ENCODE measurements around the gene LTF.
A peak's percentile ranks its signal among the peaks of the same experiment; 100 is the strongest.
"Not testable (repeated sequence)": the region's sequence is repeated elsewhere in the genome, so short reads cannot be mapped to it uniquely, and the experiment has no call there.

The LTF gene

DNA sequence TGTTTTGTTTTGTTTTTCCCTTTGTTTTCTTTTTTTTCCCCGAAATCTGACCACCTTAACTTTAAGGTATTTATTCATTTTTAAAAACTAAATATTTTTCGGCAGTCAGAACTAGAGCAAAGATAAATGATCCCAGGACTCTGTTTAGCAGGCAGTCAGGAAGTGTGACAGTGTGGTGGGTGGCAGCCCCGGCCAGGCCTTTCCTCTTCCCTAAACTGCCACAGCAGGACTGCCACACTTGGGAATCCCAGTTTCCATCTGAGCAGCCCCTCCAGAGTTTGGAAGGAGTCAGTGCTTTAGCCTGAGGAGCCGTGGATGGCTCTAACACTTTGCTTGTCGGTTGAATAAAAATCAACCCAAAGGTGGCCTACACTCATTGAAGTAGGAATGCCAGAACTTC lies 50.8 kb downstream of the LTF start:
- Mint-ChIP-seq H3K4me3 (no peak overlapping the region), H3K36me3 (ENCODE audit: low read depth) (peaks cover 6% of the 10 kb centered on the region), H3K27me3 (no peaks in the 10 kb centered on the region), H3K9me3 (no peaks in the 10 kb centered on the region), H3K27ac (no peak overlapping the region), H3K4me1 (ENCODE audit: low read depth) (peaks cover 64% of the 10 kb centered on the region)
- intact Hi-C loops (cut with micrococcal nuclease), result no loop called here

DNA sequence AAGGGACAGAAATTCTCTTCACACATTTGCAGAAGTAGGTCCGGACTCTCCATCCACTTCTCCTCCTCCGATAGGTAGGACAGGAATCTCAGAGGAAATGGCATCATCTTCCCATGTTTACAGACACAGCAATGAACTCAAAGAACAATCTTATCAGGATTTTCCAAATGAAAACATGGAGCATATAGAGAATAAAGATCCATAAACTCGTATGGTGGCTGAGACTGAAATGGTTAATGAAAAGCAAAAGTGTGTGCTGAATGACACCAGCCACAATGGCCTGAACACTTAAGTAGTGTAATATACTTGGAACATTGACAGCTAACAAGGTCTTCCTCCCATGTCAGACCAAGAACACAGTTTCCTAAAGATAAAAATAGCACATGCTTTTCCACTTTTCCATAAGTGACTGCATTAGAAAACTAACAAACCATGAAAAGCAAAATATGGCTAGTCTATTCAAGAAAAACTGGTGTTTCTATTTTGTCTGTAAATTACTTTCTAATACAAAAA lies 51.9 kb downstream of the LTF start:
- Mint-ChIP-seq H3K27me3 (no peaks in the 10 kb centered on the region), H3K27ac (no peak overlapping the region), H3K36me3 (ENCODE audit: low read depth) (peaks cover 6% of the 10 kb centered on the region), H3K4me1 (ENCODE audit: low read depth) (peaks cover 75% of the 10 kb centered on the region), H3K4me3 (no peak overlapping the region), H3K9me3 (no peaks in the 10 kb centered on the region)
- intact Hi-C loops (cut with micrococcal nuclease), result no loop called here

DNA sequence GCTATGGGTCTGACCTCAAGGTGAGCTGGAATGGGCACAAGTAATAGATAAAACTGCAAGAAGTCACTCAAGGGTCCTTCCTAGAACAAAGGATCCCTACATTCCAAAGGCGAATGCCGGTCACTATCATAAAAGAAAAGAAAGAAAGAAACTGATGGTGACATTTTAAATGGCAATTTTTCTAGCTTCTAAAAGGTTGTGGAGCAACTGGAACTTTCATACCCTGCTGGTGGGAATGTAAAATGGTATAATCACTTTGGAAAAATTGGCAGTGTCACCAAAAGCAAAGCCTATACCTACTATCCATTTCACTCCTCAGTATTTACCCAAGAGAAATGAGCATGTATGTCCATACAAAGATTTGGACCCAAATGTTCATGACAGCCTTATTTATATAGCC lies 53.4 kb downstream of the LTF start:
- Mint-ChIP-seq H3K4me3 (no peak overlapping the region), H3K27me3 (no peaks in the 10 kb centered on the region), H3K27ac (peak overlapping the region; percentile 5), H3K9me3 (no peaks in the 10 kb centered on the region), H3K4me1 (ENCODE audit: low read depth) (peaks cover 82% of the 10 kb centered on the region), H3K36me3 (ENCODE audit: low read depth) (peaks cover 6% of the 10 kb centered on the region)
- intact Hi-C loops (cut with micrococcal nuclease), result no loop called here

DNA sequence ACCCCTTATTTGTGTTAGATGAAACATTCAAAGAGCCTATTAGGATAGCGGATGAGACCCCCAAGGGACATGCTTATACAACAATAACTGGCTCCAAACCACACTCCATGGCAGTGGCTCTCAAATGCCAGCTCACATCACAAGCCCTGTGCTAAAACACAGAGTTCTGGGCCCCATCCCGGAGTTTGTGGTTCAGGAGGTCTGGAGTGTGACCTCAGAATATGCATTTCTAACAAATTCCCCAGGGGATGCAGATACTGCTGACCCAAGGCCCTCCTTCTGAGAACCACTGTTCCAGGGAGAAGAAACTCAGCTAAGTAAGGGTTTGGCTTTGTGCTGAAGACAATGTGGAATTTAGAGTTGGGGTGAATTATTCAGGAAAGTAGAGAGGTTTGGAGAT lies 54.0 kb downstream of the LTF start:
- Mint-ChIP-seq H3K27me3 (no peaks in the 10 kb centered on the region), H3K4me1 (ENCODE audit: low read depth) (peaks cover 82% of the 10 kb centered on the region), H3K9me3 (no peaks in the 10 kb centered on the region), H3K4me3 (no peak overlapping the region), H3K27ac (peak overlapping the region; percentile 5), H3K36me3 (ENCODE audit: low read depth) (peaks cover 6% of the 10 kb centered on the region)
- intact Hi-C loops (cut with micrococcal nuclease), result no loop called here

DNA sequence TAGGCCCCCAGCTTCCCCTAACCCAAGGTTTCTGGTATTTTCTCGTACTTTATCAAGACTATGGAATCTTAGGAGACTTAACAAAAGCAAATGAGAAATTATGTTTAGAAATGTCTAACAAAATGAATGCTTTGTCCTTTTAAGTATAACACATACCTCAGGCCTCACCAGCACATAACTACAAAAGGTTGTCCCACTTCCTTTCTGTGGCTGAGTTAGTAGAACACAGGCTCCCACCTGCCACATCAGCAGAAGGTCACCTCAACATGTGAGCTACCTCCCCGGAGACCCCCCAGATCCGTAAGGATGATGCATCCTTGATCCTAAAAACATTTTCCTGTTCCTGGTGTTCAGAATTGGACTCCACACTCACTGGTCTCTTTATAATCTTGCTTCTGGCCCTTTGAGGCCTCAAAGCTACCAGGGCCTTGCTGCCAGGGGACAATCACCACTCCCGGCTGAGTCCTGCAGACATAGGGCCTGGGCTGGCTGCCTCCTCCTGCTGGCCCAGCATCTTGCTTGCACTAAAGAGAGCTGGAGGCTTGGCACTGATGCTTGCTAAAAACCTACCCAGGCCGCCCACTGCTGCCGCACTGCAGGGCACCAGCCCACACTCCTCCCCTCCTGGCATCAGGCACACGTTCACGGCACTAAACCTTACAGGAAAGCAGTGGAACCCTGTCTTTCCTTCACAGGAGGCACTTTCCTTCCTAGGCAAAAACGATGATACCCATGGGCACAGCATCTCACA lies 54.8 kb downstream of the LTF start:
- intact Hi-C loops (cut with micrococcal nuclease), result no loop called here
- no peak overlapping the region for H3K4me3 Mint-ChIP-seq
- no peaks in the 10 kb centered on the region for H3K27me3 Mint-ChIP-seq
- H3K27ac Mint-ChIP-seq, result peak overlapping the region; percentile 31
- H3K4me1 Mint-ChIP-seq (ENCODE audit: low read depth), result peaks cover 85% of the 10 kb centered on the region
- H3K9me3 Mint-ChIP-seq, result no peaks in the 10 kb centered on the region
- peaks cover 6% of the 10 kb centered on the region for H3K36me3 Mint-ChIP-seq (ENCODE audit: low read depth)

DNA sequence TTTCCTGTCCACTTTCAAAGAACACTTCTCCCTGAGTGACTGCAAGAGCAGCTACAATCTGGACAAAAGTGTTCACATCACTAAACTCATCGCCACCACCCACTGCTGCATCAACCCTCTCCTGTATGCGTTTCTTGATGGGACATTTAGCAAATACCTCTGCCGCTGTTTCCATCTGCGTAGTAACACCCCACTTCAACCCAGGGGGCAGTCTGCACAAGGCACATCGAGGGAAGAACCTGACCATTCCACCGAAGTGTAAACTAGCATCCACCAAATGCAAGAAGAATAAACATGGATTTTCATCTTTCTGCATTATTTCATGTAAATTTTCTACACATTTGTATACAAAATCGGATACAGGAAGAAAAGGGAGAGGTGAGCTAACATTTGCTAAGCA lies 55.9 kb downstream of the LTF start:
- intact Hi-C loops (cut with micrococcal nuclease), result no loop called here
- no peak overlapping the region for H3K4me3 Mint-ChIP-seq
- H3K36me3 Mint-ChIP-seq (ENCODE audit: low read depth), result peaks cover 6% of the 10 kb centered on the region
- H3K27me3 Mint-ChIP-seq, result no peaks in the 10 kb centered on the region
- H3K4me1 Mint-ChIP-seq (ENCODE audit: low read depth), result peaks cover 83% of the 10 kb centered on the region
- H3K9me3 Mint-ChIP-seq, result no peaks in the 10 kb centered on the region
- H3K27ac Mint-ChIP-seq, result no peak overlapping the region

DNA sequence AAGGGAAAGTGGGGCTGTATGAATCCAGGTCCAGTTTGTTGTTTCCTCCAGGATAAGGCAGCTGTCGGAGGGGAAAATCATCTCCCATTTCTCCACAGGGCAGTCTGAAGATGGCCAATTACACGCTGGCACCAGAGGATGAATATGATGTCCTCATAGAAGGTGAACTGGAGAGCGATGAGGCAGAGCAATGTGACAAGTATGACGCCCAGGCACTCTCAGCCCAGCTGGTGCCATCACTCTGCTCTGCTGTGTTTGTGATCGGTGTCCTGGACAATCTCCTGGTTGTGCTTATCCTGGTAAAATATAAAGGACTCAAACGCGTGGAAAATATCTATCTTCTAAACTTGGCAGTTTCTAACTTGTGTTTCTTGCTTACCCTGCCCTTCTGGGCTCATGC lies 56.7 kb downstream of the LTF start:
- H3K27me3 Mint-ChIP-seq, result no peaks in the 10 kb centered on the region
- intact Hi-C loops (cut with micrococcal nuclease), result loop anchor here (2.0 kb wide), 1 partner anchor 319 kb away; no protein-coding TSS in a partner anchor
- no peaks in the 10 kb centered on the region for H3K9me3 Mint-ChIP-seq
- H3K4me1 Mint-ChIP-seq (ENCODE audit: low read depth), result peaks cover 82% of the 10 kb centered on the region
- peak overlapping the region; percentile 84 for H3K4me3 Mint-ChIP-seq
- H3K27ac Mint-ChIP-seq, result peak overlapping the region; percentile 95
- H3K36me3 Mint-ChIP-seq (ENCODE audit: low read depth), result peaks cover 6% of the 10 kb centered on the region

DNA sequence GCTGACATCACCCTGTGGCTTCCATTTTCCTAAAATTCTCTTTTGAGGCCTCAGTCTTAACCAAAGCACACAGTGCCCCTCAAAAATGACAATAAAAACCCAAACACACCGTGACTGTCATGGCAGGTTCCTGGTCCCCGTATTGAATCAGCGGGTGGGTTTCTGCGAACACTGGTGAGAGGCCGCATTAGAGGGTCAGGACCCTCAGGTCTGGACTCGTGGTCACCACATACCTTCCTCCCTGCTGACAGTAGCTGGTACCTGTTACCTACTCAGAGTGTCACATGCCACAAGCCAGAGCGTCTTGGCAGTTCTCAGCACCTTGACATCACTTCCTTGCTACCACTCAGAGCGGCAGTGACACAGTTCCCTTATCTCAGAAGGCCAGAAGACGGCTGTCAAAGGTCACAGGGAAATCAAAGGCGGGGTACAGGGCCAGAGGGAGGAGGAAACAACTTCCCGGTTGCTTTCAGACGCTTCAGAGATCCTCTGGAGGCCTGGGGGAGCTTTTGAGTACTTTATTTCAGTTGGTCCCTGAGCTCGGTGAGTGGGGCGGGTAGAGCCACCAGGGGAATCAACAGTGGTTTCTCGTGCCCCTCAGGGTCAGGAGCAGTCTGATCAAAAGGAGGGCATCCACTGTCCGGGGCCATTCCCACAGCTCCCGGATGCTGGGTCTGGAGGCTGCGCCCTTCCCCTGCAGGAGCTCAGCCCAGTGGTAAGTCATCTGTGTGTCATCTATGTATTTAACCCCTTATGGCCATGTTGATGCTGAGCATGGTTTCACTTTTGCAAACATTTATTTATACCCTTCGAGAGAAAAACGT lies 57.7 kb downstream of the LTF start, which contains the start of the genes CCR5AS and CCRL2:
CCR5AS (minus strand) TSS at position 279 of the 824 bp plus-strand sequence.
CCRL2 (plus strand) TSS at position 472 of the 824 bp plus-strand sequence. CDS start 821 bp downstream, outside the sequence.
- Mint-ChIP-seq H3K4me3 (peak within 1 kb of the TSS; percentile 84), H3K27me3 (no peaks in the 10 kb centered on the region), H3K9me3 (no peaks in the 10 kb centered on the region), H3K4me1 (ENCODE audit: low read depth) (peaks cover 74% of the 10 kb centered on the region), H3K27ac (peak within 1 kb of the TSS; percentile 95), H3K36me3 (ENCODE audit: low read depth) (peaks cover 6% of the 10 kb centered on the region)
- intact Hi-C loops (cut with micrococcal nuclease), result loop anchor here (2.0 kb wide), 1 partner anchor 318 kb away; no protein-coding TSS in a partner anchor

DNA sequence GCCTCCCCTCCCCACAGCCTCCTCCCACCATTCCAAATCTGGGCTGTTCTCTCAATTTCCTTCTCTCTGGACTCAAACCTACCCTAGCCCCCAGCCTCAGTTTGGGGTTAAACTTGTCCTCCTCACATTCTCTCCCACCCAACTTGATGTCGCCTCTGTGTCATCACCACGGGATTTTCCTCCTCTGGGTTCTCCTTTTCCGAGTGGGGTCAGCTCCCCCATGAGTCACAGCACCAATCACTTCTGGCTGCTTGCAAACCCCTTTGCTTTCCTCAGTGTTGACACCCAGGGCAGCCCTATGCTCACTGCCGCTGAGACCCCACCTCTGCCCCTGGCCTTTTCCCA lies 58.3 kb downstream of the LTF start:
- Mint-ChIP-seq H3K9me3 (no peaks in the 10 kb centered on the region), H3K27ac (peak overlapping the region; percentile 95), H3K4me1 (ENCODE audit: low read depth) (peaks cover 74% of the 10 kb centered on the region), H3K27me3 (no peaks in the 10 kb centered on the region), H3K36me3 (ENCODE audit: low read depth) (peaks cover 6% of the 10 kb centered on the region), H3K4me3 (peak overlapping the region; percentile 84)
- intact Hi-C loops (cut with micrococcal nuclease), result loop anchor here (2.0 kb wide), 1 partner anchor 318 kb away; no protein-coding TSS in a partner anchor

DNA sequence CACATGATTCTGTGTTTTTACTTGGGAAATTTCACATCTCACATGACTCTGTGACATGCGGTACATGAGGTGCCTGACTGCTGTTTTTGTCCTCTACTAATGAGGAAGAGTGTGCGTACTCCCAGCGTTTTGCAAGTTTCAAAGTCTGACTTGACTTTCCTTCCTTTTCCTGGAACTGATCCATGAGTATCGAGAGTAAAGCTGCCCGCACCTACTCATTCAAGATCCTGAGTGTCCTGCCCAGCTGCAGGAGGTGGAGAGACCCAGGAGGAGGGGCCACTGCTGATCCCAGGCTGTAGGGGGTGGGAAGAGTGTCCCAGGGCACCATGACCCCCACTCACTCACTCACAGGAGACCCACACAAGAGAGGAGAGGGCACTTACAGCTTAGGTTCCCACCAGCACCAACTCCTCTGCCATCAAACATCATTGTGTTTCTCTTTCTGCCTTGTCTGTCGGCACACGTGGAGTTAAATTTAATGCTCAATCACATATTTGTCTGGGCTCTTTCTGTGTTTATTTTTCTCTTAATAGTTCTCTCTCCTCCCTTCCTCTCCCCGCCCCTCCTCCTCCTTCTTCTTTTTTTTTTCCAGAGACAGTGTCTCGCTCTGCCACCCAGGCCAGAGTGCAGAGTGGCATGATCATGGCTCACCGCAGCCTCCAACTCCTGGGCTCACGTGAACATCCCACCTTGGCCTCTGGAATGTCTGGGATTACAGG lies 59.2 kb downstream of the LTF start:
- H3K27me3 Mint-ChIP-seq, result no peaks in the 10 kb centered on the region
- peak overlapping the region; percentile 95 for H3K27ac Mint-ChIP-seq
- intact Hi-C loops (cut with micrococcal nuclease), result loop anchor here (2.0 kb wide), 1 partner anchor 317 kb away; no protein-coding TSS in a partner anchor
- peaks cover 6% of the 10 kb centered on the region for H3K36me3 Mint-ChIP-seq (ENCODE audit: low read depth)
- H3K9me3 Mint-ChIP-seq, result no peaks in the 10 kb centered on the region
- peaks cover 65% of the 10 kb centered on the region for H3K4me1 Mint-ChIP-seq (ENCODE audit: low read depth)
- peak overlapping the region; percentile 84 for H3K4me3 Mint-ChIP-seq

DNA sequence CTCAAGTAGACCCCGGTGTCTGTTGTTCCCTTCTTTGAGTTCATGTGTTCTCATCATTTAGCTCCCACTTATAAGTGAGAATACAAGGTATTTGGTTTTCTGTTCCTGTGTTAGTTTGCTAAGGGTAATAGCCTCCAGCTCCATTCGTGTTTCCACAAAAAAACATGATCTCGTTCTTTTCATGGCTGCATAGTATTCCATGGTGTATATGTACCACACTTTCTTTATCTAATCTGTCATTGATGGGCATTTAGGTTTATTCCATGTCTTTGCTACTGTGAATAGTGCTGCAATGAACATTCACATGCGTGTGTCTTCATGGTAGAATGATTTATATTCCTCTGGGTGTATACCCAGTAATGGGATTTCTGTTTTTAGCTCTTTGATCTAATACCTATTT lies 61.8 kb downstream of the LTF start:
- intact Hi-C loops (cut with micrococcal nuclease); H3K9me3 Mint-ChIP-seq: not testable (repeated sequence)

DNA sequence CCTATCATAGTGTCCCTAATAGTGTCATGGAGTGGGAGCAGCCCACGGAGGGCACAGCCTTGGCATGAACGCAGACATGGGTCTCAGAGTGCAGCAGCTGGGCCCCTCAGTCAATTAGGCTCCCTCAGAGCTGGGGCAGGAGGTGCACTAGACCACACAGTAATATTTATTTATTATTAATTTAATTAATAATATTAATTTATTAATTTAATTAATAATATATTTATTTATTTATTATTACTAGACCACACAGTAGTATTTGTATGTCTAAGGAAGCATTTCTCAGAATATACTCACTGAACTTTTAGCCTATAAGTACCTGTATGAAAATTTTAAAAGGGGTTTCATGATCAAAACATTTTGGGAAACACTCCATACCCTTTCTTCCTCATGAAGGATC lies 63.1 kb downstream of the LTF start:
- Mint-ChIP-seq H3K36me3 (ENCODE audit: low read depth) (no peaks in the 10 kb centered on the region), H3K9me3 (no peaks in the 10 kb centered on the region), H3K4me3 (no peak overlapping the region), H3K27ac (no peak overlapping the region), H3K4me1 (ENCODE audit: low read depth) (peaks cover 34% of the 10 kb centered on the region), H3K27me3 (no peaks in the 10 kb centered on the region)
- intact Hi-C loops (cut with micrococcal nuclease), result no loop called here

More for the DNA sequence above, 61.8 kb downstream of the LTF start:
- H3K27me3 Mint-ChIP-seq; H3K27ac Mint-ChIP-seq; H3K4me3 Mint-ChIP-seq; H3K36me3 Mint-ChIP-seq (ENCODE audit: low read depth): not testable (repeated sequence)
- peaks cover 41% of the 10 kb centered on the region for H3K4me1 Mint-ChIP-seq (ENCODE audit: low read depth)

DNA sequence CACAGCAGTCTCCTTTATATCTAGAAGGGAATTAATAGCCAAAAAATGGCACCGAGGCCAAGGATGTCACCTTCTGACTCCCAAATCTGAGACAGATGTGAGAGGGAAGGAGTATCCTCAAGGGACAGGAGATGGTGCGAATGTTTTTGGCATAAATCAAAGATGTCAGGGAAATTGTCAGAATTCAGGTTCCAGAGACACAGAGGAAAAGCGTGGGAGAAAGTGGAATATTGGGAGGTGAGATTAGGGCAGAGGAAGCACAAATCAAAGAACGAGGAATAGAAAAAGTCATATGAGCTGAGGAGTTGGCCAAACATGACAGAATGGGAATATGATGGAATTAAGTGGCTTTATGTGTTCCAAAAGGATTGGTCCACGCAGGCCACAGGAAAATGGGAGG lies 63.9 kb downstream of the LTF start:
- intact Hi-C loops (cut with micrococcal nuclease), result no loop called here
- H3K27ac Mint-ChIP-seq, result no peak overlapping the region
- peaks cover 35% of the 10 kb centered on the region for H3K4me1 Mint-ChIP-seq (ENCODE audit: low read depth)
- no peaks in the 10 kb centered on the region for H3K9me3 Mint-ChIP-seq
- H3K4me3 Mint-ChIP-seq, result no peak overlapping the region
- H3K27me3 Mint-ChIP-seq, result no peaks in the 10 kb centered on the region
- H3K36me3 Mint-ChIP-seq (ENCODE audit: low read depth), result no peaks in the 10 kb centered on the region

All from dendritic cell treated with granulocyte-macrophage colony-stimulating factor and Interleukin-4, amounts not matched to agents 40 ng/mL and 50 ng/mL, for 4 days (primary cell).